Calu3 (cell line): ENCODE results near the gene LIN28A. TPM values are rescaled to one million over a fixed set of nuclear protein-coding genes. Genes with fewer than 3 reads are reported as not detected.

Experiments
- BruUV-seq: library from RNA; stranded (reverse); fragments of 400-500 nt; replicated peaks from 2 replicates; lab custom pipeline; 2021; lab: Mats Ljungman, UMichigan
- CTCF ChIA-PET: fragments of 300-600 bp; sonication (Branson Sonifier 250); formaldehyde crosslinking; loops from one replicate; lab custom pipeline; 2022; ENCODE audit warnings: antibody characterized with exemption; lab: Charles Lee
- DNase-seq: peaks from one replicate; pipeline ENCODE4 v3.0.0; 2022
- H3K27ac Mint-ChIP-seq: one replicate; pipeline ENCODE4 v1.8.0; 2022; ENCODE audit warnings: mixed read lengths; ENCODE audit not compliant: unreplicated experiment
- H3K27me3 Mint-ChIP-seq: one replicate; pipeline ENCODE4 v1.8.0; 2022; ENCODE audit warnings: mixed read lengths; ENCODE audit not compliant: unreplicated experiment
- H3K36me3 Mint-ChIP-seq: one replicate; pipeline ENCODE4 v1.8.0; 2022; ENCODE audit warnings: mild to moderate bottlenecking, moderate library complexity, mixed read lengths; ENCODE audit not compliant: insufficient read depth, unreplicated experiment
- H3K4me1 Mint-ChIP-seq: one replicate; pipeline ENCODE4 v1.8.0; 2022; ENCODE audit warnings: mild to moderate bottlenecking, low read depth, mixed read lengths; ENCODE audit not compliant: unreplicated experiment
- H3K4me3 Mint-ChIP-seq: one replicate; pipeline ENCODE4 v1.8.0; 2022; ENCODE audit warnings: mild to moderate bottlenecking, low read depth, moderate library complexity, mixed read lengths; ENCODE audit not compliant: unreplicated experiment
- H3K9me3 Mint-ChIP-seq: one replicate; pipeline ENCODE4 v1.8.0; 2022; ENCODE audit warnings: low read depth, mixed read lengths; ENCODE audit not compliant: unreplicated experiment
- CTCF ChIP-seq: fragments of 200-600 bp; IDR thresholded peaks from one replicate; pipeline ENCODE4 v1.8.0; 2022; ENCODE audit warnings: antibody characterized with exemption; ENCODE audit not compliant: unreplicated experiment
- intact Hi-C: fragments of 100-400 bp; cut with micrococcal nuclease; formaldehyde crosslinking; loops from one replicate; pipeline ENCODE4 v1.10.0; 2022; ENCODE audit not compliant: unreplicated experiment
- total RNA-seq: library from RNA; stranded (reverse); gene quantifications from 2 replicates; pipeline ENCODE4 v1.2.3, GENCODE V29; 2022

Gene LIN28A
- total RNA-seq, 1 experiment from 2014 or later: not detected

DNA sequence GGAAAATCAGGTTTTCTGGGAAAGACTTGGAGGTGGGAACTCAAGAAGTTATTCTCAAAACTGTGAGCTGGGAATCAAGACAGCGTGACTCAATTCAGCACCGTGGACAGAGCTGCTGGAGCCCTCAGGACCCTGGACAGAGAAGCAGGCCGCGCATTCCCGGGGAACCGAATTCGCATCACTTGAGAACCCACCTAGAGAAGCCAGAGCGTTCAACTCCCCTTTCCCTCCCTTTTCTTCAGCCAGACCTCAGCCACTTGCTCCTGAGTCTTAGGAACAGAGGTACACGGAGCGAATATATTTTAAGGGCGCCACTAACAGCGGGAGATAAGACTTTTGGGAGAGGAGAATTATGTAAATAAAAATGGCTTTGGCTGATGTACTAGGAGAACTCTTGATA is 2.0 kb upstream of the LIN28A start:
- no peak for TF ChIP-seq CTCF
- Mint-ChIP-seq H3K36me3 (no peaks in the 10 kb centered on the region), H3K27ac (no peak overlapping the region), H3K4me1 (no peaks in the 10 kb centered on the region), H3K9me3 (no peaks in the 10 kb centered on the region), H3K27me3 (peaks cover 64% of the 10 kb centered on the region), H3K4me3 (no peak overlapping the region)
- intact Hi-C loops: no loop called here
- BruUV-seq: no TSS peak
- CTCF ChIA-PET: no interaction called here
- DNase-seq: peak; percentile 69

DNA sequence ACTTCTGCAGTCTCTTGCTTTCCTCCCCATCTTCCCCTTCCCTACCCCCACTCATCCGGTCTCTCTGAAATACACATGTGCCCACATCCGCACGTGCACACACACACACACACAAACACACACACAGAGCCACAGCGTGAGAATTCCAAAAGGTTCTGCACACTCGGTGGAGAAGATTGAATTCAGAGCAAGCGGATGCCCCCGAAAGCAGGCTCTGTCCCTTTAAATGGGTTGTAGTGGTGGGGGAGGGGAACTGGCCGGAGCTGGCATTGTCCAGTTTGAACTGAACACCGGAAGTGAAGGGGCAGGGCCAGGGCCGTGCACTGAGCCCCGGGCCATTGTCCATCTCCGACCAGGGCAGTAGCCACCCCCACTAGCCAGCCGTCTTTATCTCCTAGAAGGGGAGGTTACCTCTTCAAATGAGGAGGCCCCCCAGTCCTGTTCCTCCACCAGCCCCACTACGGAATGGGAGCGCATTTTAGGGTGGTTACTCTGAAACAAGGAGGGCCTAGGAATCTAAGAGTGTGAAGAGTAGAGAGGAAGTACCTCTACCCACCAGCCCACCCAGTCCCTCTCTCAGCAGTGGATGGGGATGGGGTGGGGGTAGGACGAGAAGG is 1.3 kb upstream of the LIN28A start:
- Mint-ChIP-seq H3K36me3 (no peaks in the 10 kb centered on the region), H3K4me3 (no peak overlapping the region), H3K27me3 (peaks cover 64% of the 10 kb centered on the region), H3K27ac (no peak overlapping the region), H3K9me3 (no peaks in the 10 kb centered on the region), H3K4me1 (no peaks in the 10 kb centered on the region)
- TF ChIP-seq CTCF: no peak
- no peak for DNase-seq
- no TSS peak for BruUV-seq
- CTCF ChIA-PET: no interaction called here
- intact Hi-C loops: no loop called here

- Mint-ChIP-seq H3K4me3 (no peak overlapping the region), H3K27ac (no peak overlapping the region), H3K9me3 (no peaks in the 10 kb centered on the region), H3K36me3 (no peaks in the 10 kb centered on the region), H3K27me3 (peaks cover 80% of the 10 kb centered on the region), H3K4me1 (no peaks in the 10 kb centered on the region)
- TF ChIP-seq CTCF: no peak
- intact Hi-C loops: no loop called here
- no peak for DNase-seq
- no TSS peak for BruUV-seq
- CTCF ChIA-PET: no interaction called here
Measured at GRCh38 chr1:26411624-26412074, 1.0 kb downstream of the LIN28A start.

- Mint-ChIP-seq H3K4me1 (no peaks in the 10 kb centered on the region), H3K27me3 (peaks cover 80% of the 10 kb centered on the region), H3K36me3 (no peaks in the 10 kb centered on the region), H3K9me3 (no peaks in the 10 kb centered on the region), H3K27ac (no peak overlapping the region), H3K4me3 (no peak overlapping the region)
- CTCF ChIA-PET: no interaction called here
- no peak for TF ChIP-seq CTCF
- intact Hi-C loops: no loop called here
- no TSS peak for BruUV-seq
- DNase-seq: no peak
Measured at GRCh38 chr1:26412180-26412840, 1.7 kb downstream of the LIN28A start.
